Measurements from ENCODE around the gene SPACA4. TPM values are rescaled to one million over a fixed set of nuclear protein-coding genes. Genes with fewer than 3 reads are reported as not detected.

Gene SPACA4
- total and polyA plus RNA-seq, 10 of the 15 experiments (the other 5 are each of a cell fraction or from before 2014, with no cell fraction given) = not detected

DNA sequence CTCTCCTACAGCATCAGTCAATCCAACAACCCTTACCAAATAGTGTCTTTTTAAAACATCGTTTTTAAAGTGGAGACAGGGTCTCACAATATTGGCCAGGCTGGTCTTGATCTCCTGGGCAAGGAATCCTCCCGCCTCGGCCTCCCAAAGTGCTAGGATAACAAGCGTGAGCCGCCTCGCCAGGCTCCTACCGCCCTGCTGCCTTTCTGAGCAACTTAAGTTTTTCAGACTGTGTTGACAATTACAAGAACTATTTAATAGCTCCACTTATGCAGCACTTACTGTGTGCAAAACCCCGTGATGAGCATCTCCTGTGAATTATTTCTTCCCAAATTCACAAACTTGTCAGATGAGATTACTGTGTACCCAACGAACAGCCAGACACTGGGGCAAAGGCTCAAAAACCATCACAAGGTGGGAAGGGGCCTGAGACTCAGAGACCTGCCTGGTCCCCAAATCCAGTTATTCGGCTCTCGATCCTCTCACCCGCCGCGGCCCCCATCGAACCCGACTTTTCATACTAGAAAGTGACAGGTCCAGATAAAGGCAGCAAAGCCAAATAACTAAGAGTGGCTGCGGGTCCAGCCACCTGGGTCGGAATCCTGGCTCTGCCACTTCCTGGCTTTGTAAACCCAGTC lies 11.9 kb downstream of the SPACA4 start (continued):
- TF ChIP-seq, protein P1, sequence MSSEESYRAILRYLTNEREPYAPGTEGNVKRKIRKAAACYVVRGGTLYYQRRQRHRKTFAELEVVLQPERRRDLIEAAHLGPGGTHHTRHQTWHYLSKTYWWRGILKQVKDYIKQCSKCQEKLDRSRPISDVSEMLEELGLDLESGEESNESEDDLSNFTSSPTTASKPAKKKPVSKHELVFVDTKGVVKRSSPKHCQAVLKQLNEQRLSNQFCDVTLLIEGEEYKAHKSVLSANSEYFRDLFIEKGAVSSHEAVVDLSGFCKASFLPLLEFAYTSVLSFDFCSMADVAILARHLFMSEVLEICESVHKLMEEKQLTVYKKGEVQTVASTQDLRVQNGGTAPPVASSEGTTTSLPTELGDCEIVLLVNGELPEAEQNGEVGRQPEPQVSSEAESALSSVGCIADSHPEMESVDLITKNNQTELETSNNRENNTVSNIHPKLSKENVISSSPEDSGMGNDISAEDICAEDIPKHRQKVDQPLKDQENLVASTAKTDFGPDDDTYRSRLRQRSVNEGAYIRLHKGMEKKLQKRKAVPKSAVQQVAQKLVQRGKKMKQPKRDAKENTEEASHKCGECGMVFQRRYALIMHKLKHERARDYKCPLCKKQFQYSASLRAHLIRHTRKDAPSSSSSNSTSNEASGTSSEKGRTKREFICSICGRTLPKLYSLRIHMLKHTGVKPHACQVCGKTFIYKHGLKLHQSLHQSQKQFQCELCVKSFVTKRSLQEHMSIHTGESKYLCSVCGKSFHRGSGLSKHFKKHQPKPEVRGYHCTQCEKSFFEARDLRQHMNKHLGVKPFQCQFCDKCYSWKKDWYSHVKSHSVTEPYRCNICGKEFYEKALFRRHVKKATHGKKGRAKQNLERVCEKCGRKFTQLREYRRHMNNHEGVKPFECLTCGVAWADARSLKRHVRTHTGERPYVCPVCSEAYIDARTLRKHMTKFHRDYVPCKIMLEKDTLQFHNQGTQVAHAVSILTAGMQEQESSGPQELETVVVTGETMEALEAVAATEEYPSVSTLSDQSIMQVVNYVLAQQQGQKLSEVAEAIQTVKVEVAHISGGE (CRISPR knock-in tag; IDR thresholded peaks at IDR 0.05) = no peak
- TF ChIP-seq, protein P2, sequence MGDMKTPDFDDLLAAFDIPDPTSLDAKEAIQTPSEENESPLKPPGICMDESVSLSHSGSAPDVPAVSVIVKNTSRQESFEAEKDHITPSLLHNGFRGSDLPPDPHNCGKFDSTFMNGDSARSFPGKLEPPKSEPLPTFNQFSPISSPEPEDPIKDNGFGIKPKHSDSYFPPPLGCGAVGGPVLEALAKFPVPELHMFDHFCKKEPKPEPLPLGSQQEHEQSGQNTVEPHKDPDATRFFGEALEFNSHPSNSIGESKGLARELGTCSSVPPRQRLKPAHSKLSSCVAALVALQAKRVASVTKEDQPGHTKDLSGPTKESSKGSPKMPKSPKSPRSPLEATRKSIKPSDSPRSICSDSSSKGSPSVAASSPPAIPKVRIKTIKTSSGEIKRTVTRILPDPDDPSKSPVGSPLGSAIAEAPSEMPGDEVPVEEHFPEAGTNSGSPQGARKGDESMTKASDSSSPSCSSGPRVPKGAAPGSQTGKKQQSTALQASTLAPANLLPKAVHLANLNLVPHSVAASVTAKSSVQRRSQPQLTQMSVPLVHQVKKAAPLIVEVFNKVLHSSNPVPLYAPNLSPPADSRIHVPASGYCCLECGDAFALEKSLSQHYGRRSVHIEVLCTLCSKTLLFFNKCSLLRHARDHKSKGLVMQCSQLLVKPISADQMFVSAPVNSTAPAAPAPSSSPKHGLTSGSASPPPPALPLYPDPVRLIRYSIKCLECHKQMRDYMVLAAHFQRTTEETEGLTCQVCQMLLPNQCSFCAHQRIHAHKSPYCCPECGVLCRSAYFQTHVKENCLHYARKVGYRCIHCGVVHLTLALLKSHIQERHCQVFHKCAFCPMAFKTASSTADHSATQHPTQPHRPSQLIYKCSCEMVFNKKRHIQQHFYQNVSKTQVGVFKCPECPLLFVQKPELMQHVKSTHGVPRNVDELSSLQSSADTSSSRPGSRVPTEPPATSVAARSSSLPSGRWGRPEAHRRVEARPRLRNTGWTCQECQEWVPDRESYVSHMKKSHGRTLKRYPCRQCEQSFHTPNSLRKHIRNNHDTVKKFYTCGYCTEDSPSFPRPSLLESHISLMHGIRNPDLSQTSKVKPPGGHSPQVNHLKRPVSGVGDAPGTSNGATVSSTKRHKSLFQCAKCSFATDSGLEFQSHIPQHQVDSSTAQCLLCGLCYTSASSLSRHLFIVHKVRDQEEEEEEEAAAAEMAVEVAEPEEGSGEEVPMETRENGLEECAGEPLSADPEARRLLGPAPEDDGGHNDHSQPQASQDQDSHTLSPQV (IDR thresholded peaks at IDR 0.05) = no peak
- TF ChIP-seq ASH2L (IDR thresholded peaks at IDR 0.05; ENCODE audit: borderline replicate concordance, low read depth) = no peak
- TF ChIP-seq WRNIP1 (IDR thresholded peaks at IDR 0.05; ENCODE audit: borderline replicate concordance, low read depth, low read length) = 0 out of 2 replicates have a peak, but pooled peaks have one; percentile 28
- TF ChIP-seq, protein P3, sequence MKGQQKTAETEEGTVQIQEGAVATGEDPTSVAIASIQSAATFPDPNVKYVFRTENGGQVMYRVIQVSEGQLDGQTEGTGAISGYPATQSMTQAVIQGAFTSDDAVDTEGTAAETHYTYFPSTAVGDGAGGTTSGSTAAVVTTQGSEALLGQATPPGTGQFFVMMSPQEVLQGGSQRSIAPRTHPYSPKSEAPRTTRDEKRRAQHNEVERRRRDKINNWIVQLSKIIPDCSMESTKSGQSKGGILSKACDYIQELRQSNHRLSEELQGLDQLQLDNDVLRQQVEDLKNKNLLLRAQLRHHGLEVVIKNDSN (IDR thresholded peaks at IDR 0.05; ENCODE audit: borderline replicate concordance, extremely low read length, insufficient read depth, low read depth, low read length) = no peak
- TF ChIP-seq, protein P4, sequence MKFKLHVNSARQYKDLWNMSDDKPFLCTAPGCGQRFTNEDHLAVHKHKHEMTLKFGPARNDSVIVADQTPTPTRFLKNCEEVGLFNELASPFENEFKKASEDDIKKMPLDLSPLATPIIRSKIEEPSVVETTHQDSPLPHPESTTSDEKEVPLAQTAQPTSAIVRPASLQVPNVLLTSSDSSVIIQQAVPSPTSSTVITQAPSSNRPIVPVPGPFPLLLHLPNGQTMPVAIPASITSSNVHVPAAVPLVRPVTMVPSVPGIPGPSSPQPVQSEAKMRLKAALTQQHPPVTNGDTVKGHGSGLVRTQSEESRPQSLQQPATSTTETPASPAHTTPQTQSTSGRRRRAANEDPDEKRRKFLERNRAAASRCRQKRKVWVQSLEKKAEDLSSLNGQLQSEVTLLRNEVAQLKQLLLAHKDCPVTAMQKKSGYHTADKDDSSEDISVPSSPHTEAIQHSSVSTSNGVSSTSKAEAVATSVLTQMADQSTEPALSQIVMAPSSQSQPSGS (IDR thresholded peaks at IDR 0.05; ENCODE audit: low read length) = no peak

Data from GM12878 (cell line).